ENCODE results near the gene USF3. TPM values are rescaled to one million over a fixed set of nuclear protein-coding genes. Genes with fewer than 3 reads are reported as not detected.

The USF3 gene
- polyA plus RNA-seq, 2 of the 4 experiments (the other 2 are of a cell fraction): 1.9 to 11.3 TPM

GRCh38 chr3:113649174-113649845, 47.1 kb downstream of the USF3 start:
- Histone ChIP-seq H3K4me2 (no peak overlapping the region), H3K4me1 (no peaks in the 10 kb centered on the region), H3K4me3 (no peak overlapping the region), H3K9me3 (peaks cover 27% of the 10 kb centered on the region), H3K27ac (no peak overlapping the region)
- no peak for ATAC-seq
- DNase-seq (ENCODE audit: low read depth in 1 of 2, low spot score in 1 of 2): no peak
- CTCF ChIA-PET: interaction anchor here (0.6 to 1.2 kb wide), 3 partner anchors 21 to 1853 kb away, joined by 3 read pairs; no protein-coding TSS in a partner anchor
- TF ChIP-seq ZNF302 (CRISPR knock-in tag; IDR thresholded peaks at IDR 0.05) (no peak), ZFP36 (IDR thresholded peaks at IDR 0.05; ENCODE audit: borderline replicate concordance, partially characterized antibody) (no peak), HOXB5 (CRISPR knock-in tag; IDR thresholded peaks at IDR 0.05) (no peak), ZSCAN20 (CRISPR knock-in tag; IDR thresholded peaks at IDR 0.05) (no peak), ATOH8 (CRISPR knock-in tag; IDR thresholded peaks at IDR 0.05; ENCODE audit: low read depth) (no peak), SREBF2 (IDR thresholded peaks at IDR 0.05) (no peak), KDM1A (IDR thresholded peaks at IDR 0.05; ENCODE audit: low read depth) (no peak), JUNB (IDR thresholded peaks at IDR 0.05) (no peak)
- WGBS (ENCODE audit: missing lambda C conversion rate): 91% methylated on average over 6 of the region's 6 CpGs
- POLR2A ChIA-PET: no interaction called here
- no peak for FAIRE-seq

GRCh38 chr3:113648524-113648923, 47.9 kb downstream of the USF3 start:
- H3K27ac ChIP-seq: no peak overlapping the region
- ATAC-seq (no peak), DNase-seq (ENCODE audit: low read depth in 1 of 2, low spot score in 1 of 2) (no peak), FAIRE-seq (no peak)
- H3K4me2 ChIP-seq: no peak overlapping the region
- H3K9me3 ChIP-seq: peaks cover 35% of the 10 kb centered on the region
- H3K4me1 ChIP-seq: no peaks in the 10 kb centered on the region
- TF ChIP-seq EHF (CRISPR knock-in tag; IDR thresholded peaks at IDR 0.05) (no peak), SREBF2 (IDR thresholded peaks at IDR 0.05) (no peak), HOXB5 (CRISPR knock-in tag; IDR thresholded peaks at IDR 0.05) (no peak), ZC3H11A (IDR thresholded peaks at IDR 0.05) (no peak), ELK1 (IDR thresholded peaks at IDR 0.05; ENCODE audit: low read depth, low read length) (no peak), MYC (IDR thresholded peaks at IDR 0.05; ENCODE audit: borderline replicate concordance, low read length) (no peak), SMC3 (IDR thresholded peaks at IDR 0.05) (no peak), ZSCAN20 (CRISPR knock-in tag; IDR thresholded peaks at IDR 0.05) (no peak), RFX5 (IDR thresholded peaks at IDR 0.05) (no peak), HOXB13 (CRISPR knock-in tag; IDR thresholded peaks at IDR 0.05; ENCODE audit: low read depth) (no peak), EHMT2 (IDR thresholded peaks at IDR 0.05; ENCODE audit: low read depth) (no peak), ZNF302 (CRISPR knock-in tag; IDR thresholded peaks at IDR 0.05) (no peak), FOSB (CRISPR knock-in tag; IDR thresholded peaks at IDR 0.05) (no peak), EP300 (IDR thresholded peaks at IDR 0.05) (no peak), RARB (CRISPR knock-in tag; IDR thresholded peaks at IDR 0.05) (no peak), CBX2 (IDR thresholded peaks at IDR 0.05; ENCODE audit: borderline replicate concordance, low read depth) (no peak)
- ChIA-PET POLR2A (no interaction called here), CTCF (interaction anchor here (0.9 to 1.2 kb wide), 2 partner anchors 20 to 22 kb away, joined by 3 read pairs; no protein-coding TSS in a partner anchor)
- H3K4me3 ChIP-seq: no peak overlapping the region

- WGBS (ENCODE audit: missing lambda C conversion rate): 93% methylated on average over 7 of the region's 7 CpGs
- no peak for ATAC-seq
- no peak for DNase-seq (ENCODE audit: low read depth in 1 of 2, low spot score in 1 of 2)
- Histone ChIP-seq H3K4me3 (no peak overlapping the region), H3K4me2 (no peak overlapping the region), H3K4me1 (no peaks in the 10 kb centered on the region), H3K27ac (no peak overlapping the region), H3K9me3 (peaks cover 37% of the 10 kb centered on the region)
- POLR2A ChIA-PET: no interaction called here
- CTCF ChIA-PET: interaction anchor here (0.9 to 1.8 kb wide), 2 partner anchors 10 to 15 kb away, joined by 4 read pairs; no protein-coding TSS in a partner anchor
- FAIRE-seq: no peak
- no peak for TF ChIP-seq BCL3 (IDR thresholded peaks at IDR 0.05)
- TF ChIP-seq CEBPB (IDR thresholded peaks at IDR 0.05): peak; percentile 33 to 85; a peak in 3 of 4 replicates
- TF ChIP-seq EHF (CRISPR knock-in tag; IDR thresholded peaks at IDR 0.05): no peak
- no peak for TF ChIP-seq SREBF2 (IDR thresholded peaks at IDR 0.05)
Observed at GRCh38 chr3:113643583-113643982, 52.9 kb downstream of the USF3 start.
